HG02571 (cell line): Measurements from ENCODE around the gene ATP6V1C2.

Source experiments
- ATAC-seq: cut with Tn5 transposase; IDR thresholded peaks from one replicate; pipeline ENCODE4 v1.9.1; 2021; ENCODE audit warnings: mild to moderate bottlenecking, moderate library complexity; ENCODE audit not compliant: unreplicated experiment

Gene ATP6V1C2, protein sequence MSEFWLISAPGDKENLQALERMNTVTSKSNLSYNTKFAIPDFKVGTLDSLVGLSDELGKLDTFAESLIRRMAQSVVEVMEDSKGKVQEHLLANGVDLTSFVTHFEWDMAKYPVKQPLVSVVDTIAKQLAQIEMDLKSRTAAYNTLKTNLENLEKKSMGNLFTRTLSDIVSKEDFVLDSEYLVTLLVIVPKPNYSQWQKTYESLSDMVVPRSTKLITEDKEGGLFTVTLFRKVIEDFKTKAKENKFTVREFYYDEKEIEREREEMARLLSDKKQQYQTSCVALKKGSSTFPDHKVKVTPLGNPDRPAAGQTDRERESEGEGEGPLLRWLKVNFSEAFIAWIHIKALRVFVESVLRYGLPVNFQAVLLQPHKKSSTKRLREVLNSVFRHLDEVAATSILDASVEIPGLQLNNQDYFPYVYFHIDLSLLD

DNA sequence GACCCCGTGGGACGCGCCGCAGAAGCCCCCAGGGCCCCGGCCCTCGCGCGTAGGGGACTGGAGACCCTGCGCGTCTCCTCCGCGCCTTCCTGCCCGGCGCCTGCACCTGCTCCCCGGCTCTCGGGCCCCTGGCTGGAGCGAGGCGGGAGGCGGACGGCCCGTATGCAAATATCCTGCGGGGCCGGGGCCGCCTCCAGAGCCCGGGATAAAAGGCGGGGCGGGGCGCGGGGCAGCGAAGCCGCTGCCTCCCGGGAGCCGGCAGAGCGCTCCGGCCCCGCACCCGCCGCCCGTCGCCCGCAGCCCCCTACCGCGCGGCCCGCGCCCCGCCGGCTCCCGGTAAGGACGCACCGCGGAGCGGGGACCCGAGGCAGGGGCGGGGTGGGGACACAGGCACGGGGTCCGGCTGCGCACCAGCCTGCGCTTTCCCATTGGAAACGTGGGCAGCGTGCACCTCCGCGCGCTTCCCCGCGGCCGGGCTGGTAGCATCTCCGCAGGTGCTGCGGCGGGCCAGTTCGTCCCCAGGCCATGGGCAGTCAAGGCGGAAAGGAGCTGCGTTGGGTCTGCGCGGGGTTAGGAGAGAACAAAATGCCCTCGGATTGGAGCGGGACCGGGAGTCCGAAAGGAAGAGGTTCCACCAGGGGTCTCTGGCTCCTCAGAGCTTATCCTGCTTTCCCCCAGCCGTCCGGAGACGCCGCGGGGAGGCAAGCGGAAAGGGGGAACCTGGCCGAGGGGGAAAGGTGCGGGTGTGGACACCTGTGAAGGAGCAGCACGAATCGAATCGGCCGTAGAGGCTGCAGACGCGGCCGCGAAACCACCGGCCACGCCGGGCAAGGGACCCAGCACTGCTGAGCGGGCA, at the start of gene ATP6V1C2:
TSS of gene ATP6V1C2 (plus strand) at position 235 of the 856 bp plus-strand sequence. CDS start 1,220 bp downstream, outside the sequence.
- peak; percentile 74 for ATAC-seq

GRCh38 chr2:10675131-10675530, 46.3 kb upstream of the ATP6V1C2 start:
- ATAC-seq = no peak

DNA sequence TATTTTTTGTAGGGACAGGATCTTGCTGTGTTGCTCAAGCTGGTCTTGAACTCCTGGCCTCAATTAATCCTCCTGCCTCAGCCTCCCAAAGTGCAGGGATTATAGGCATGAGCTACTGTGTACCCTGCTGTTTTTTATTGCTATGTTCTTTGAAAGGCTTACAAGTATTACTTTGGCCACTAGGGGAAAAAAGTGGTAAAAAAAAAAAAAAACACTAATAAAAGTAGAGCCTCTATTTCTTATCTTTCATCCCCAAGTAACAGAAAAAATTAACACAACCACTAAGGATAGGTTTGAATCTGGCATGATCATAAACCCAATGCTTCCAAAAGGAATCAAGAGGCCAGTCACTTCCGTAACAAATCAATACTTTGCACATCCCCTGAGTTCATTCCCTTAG, 43.2 kb upstream of the ATP6V1C2 start:
- no peak for ATAC-seq

DNA sequence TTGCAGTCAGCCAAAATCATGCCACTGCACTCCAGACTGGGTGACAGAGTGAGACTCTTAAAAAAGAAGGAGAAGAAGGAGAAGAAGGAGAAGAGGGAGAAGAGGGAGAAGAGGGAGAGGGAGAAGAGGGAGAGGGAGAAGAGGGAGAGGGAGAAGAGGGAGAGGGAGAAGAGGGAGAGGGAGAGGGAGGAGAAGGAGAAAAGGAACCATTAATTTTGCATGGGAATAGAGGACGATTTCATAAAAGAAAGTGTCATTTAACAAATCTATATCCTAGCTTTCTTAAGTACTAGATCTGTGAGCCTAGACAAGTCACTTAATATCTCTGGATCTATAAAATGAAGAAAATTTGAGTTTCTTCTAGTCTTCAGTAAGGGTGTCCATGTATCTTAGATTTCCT, 41.2 kb upstream of the ATP6V1C2 start:
- no peak for ATAC-seq

GRCh38 chr2:10680957-10681356, 40.5 kb upstream of the ATP6V1C2 start:
- no peak for ATAC-seq

DNA sequence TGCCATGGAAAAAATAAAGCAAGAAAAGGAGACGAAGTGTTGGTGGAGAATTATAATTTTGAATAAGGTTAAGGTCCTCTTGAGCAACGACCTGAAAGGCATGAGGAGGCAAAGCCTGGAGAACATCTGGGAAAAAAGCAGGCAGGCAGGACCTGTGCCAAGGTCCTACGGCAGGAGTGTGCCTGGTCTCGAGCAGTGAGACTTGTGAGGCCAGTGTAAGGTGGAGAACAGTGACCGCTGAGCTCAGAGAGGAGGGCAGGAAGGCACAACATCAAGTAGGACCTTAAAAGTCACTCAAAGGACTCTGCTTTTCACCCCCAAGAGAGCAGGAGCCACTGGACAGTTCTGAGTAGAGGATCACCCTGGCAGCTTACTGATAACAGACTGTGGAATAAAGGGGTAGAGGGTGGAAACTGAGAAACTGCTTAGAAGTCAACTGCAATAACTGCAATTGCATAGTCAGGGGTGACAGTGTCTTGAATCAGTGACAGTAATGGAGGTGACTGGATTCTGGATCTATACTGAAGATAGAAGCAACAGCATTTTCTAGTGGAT, 35.2 kb upstream of the ATP6V1C2 start:
- no peak for ATAC-seq

- ATAC-seq = peak; percentile 39
Measured at GRCh38 chr2:10688921-10689807, 32.3 kb upstream of the ATP6V1C2 start.

- ATAC-seq = no peak
Measured at GRCh38 chr2:10691521-10691920, 29.9 kb upstream of the ATP6V1C2 start.

GRCh38 chr2:10700078-10700803, 21.2 kb upstream of the ATP6V1C2 start:
- ATAC-seq = no peak

GRCh38 chr2:10704034-10704594, 17.3 kb upstream of the ATP6V1C2 start:
- ATAC-seq = no peak

- ATAC-seq = no peak
Measured at GRCh38 chr2:10706033-10706432, 15.4 kb upstream of the ATP6V1C2 start.

- ATAC-seq = no peak
Measured at GRCh38 chr2:10707831-10708230, 13.6 kb upstream of the ATP6V1C2 start.

DNA sequence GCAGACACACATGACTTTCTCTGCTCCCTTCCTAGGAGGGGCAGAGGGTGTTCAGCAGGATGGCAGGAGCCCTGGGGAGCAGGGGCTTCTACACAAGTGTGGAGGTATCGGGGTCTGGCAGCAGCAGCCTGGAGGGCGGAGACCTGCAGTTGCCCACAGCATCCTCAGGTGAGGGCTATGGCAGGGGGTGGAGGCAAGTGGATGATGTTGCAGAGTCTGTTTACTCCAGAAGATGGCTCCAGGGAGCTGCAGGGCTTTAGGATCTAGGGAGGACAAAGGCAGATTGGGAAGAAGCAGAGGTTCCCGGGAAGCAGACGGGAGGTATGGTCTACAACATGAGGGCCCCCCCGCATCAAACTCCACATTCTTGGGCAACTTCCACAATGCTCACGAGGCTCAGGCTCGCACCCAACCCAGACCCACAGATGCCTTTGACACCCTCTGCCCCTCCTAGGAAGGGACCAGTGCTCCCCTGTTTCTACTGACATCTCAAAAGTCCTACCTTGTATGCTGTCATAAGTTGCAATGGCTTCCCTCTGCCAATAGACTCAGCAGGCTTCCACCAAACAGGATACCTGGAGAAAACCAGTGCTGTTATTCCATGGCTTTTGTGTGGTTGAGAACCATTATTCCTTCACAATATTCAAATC, 12.0 kb upstream of the ATP6V1C2 start:
- no peak for ATAC-seq

GRCh38 chr2:10712185-10712809, 9.1 kb upstream of the ATP6V1C2 start:
- no peak for ATAC-seq

GRCh38 chr2:10716581-10716980, 4.8 kb upstream of the ATP6V1C2 start:
- no peak for ATAC-seq

DNA sequence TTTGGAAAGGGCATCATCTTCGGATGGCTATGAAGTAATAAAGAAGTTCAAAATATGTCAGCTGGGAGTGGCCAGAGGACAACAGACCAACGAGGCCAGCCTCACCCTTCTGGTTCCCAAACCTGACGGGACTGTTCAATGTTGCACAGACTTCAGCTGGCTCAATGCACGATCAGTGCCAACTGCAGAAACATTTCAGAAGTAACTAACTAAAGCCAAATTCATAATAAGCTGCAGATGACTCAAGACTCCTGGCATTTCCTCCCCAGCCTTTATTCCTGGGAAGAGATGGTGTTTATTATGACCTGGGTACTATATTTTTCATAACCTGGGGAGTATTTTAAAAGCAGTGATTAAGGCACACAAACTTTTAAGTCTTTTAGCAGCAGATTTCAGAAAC, 3.8 kb upstream of the ATP6V1C2 start:
- no peak for ATAC-seq

DNA sequence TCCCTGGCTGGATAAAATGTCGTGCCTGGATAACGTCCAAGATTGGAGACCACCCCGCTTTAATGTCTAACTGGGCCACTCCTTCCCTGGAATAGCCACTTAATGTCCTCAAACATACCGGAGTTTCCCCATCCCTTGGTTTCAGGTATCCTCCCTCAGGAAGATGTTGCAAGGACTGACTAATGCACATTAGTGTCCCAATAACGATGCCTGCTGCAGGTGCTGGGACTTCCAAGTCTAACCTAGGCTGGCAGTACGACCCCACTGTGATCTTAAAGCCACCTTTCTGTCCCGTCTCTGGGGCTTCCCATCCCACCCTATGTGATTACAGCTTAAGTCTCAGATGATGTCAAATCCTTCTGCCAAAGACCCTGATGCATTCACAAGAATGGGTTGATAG, 1.1 kb upstream of the ATP6V1C2 start:
- ATAC-seq = no peak

GRCh38 chr2:10720947-10721395, 459 bp upstream of the ATP6V1C2 start:
- ATAC-seq = peak; percentile 26
